MV-4-11 (cell line): Measurements from ENCODE around the gene NRG3.
"Not testable (repeated sequence)": the region's sequence is repeated elsewhere in the genome, so short reads cannot be mapped to it uniquely, and the experiment has no call there.

ENCODE experiments used
- DNase-seq: peaks from one replicate; lab custom pipeline; 2025; lab: John Stamatoyannopoulos, UW

Gene NRG3

GRCh38 chr10:82284180-82284579, 409.2 kb downstream of the NRG3 start:
- no peak for DNase-seq

- no peak for DNase-seq
These were observed 413.5 kb downstream of the NRG3 start for GRCh38 chr10:82288461-82288881.

DNA sequence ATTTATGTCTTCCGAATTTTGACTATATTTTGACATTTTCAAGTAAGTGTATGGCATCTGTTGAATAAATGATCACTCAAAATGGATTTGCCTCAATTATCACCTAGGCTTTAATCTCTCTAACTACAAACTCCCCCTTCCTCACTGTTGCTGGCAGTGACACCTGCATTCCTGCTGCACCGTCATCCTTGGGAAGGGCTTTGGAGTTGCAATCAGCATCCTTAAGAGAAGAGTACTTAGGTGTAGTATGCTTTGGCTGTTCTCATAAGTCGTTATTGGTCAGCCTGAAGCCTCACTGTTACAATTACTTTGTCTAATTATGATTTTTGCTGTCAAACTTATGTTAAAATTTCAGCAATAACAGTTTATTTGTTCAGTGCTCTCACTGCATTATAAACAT, 415.0 kb downstream of the NRG3 start:
- no peak for DNase-seq

- DNase-seq: no peak
These were observed 419.9 kb downstream of the NRG3 start for GRCh38 chr10:82294874-82295378.

DNA sequence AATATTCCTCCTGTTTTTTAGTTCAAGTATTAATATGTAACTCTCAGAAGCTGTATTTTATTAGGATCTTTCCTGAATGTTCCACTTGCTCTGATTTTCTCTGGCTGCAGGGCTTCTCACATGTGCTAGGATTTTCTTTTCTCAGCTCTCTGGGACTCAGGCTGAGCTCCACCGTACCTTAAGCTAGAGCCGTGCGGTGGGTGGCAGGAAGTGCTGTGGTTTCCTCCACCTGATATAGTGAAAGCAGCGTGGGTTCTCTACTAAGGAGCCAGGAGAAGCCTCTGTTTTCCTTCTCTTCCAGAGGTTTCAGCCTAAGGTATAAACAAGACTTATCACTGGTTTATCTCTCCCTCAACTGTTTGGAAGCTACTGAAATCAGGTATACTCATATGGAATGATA, 433.6 kb downstream of the NRG3 start:
- DNase-seq: no peak

DNA sequence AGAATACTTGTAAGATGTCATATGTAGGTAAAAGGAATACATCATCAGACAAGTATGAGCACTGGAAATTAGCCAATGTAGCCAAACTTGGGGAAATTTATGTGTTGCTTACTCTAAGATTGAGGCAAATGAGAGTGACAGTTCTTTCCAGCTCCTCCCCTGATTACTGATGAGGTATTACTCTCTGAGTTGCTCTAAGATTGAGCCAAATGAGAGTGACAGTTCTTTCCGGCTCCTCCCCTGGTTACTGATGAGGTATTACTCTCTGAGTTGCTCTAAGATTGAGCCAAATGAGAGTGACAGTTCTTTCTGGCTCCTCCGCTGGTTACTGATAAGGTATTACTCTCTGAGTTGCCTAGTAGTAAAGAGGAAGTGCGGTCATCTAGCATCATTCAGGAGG, 435.8 kb downstream of the NRG3 start:
- no peak for DNase-seq

DNA sequence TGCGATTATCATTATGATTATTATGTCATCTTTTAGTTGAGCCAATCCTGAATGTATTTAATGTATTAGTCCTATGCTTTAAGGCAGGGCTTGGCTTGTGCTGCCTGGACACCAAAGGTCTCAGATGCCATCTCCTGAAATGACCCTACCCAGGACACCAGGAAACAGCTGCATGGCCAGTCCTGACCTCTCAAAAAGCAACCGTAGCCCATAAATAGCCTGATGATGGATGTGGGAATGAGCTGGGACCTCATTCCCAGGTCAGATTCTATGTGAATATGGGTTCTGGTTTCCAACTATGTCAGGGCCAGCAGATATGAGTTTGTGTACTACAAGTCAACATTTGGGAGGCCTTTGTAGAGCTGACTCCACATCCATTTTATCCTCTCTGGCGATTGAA, 438.4 kb downstream of the NRG3 start:
- DNase-seq: no peak

DNA sequence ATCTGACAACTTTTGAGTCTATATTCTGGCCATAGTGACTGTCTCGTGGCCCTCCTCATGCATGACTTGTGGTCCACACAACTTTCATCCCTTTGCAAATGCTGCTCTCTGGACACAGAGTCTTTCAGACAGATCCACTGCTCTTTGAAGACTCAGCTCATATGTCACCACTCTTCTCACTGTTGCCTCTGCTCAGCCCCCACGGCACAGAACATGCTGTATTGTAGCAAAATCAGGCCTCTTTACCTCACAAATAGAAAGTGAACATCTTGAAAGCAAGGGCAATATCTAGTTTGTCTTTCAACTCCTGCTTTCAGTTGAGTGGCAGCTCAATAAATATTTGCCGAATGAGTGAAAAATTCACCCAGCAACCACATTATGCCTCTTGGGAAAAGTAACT, 443.5 kb downstream of the NRG3 start:
- DNase-seq: no peak

- DNase-seq: no peak
These were observed 444.1 kb downstream of the NRG3 start for GRCh38 chr10:82319074-82319473.

GRCh38 chr10:82319562-82319961, 444.6 kb downstream of the NRG3 start:
- no peak for DNase-seq

- no peak for DNase-seq
These were observed 446.7 kb downstream of the NRG3 start for GRCh38 chr10:82321724-82322123.

DNA sequence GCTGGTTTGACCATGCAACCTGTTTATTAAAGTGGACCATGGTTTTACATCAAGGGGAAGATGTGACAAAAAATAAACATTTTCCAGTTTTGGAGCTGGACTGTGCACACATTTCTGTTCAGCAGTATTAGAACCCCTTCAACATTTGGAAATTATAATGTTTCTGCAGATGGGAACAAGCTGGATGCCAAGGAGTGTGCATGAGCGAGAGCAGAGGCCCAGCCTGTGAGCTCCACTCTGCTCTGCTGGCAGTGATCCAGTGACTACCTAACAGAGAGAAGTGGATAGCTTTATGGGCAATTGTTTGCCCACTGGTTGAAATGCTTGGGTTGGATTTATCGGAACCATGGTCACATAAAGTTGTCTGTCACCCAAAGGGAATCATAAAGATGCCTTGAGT, 456.7 kb downstream of the NRG3 start:
- DNase-seq: no peak

GRCh38 chr10:82335831-82336230, 460.8 kb downstream of the NRG3 start:
- DNase-seq: no peak

- no peak for DNase-seq
These were observed 465.2 kb downstream of the NRG3 start for GRCh38 chr10:82340166-82340565.

GRCh38 chr10:82349590-82349989, 474.6 kb downstream of the NRG3 start:
- not testable (repeated sequence) for DNase-seq

GRCh38 chr10:82353381-82353780, 478.4 kb downstream of the NRG3 start:
- no peak for DNase-seq

DNA sequence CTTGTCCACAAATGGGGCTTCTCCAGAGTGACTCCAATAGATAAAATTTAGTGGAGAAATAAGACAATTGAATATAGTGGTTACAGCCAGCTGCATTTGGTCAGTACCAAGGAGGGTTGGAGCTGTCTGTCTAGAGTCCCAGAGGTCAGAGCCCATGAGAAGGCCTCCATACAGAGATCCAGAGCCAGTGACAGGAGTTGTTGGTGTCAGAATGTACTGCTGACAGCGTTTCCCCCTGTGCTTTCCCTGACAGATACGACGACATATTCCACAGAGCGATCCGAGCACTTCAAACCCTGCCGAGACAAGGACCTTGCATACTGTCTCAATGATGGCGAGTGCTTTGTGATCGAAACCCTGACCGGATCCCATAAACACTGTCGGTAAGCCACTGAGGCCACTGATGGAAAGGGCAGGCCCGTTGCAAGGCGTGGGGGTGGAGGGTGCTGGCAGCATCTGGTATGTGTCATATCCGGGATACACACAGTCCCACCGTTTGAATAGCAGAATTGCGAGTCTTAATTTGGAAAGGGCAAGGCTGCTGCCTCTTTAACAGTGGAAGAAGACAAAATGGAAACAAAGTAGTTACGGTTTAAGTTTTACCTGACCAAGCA, 483.6 kb downstream of the NRG3 start:
- DNase-seq: no peak

- DNase-seq: no peak
These were observed 486.3 kb downstream of the NRG3 start for GRCh38 chr10:82361256-82361655.

GRCh38 chr10:82377608-82378007, 502.6 kb downstream of the NRG3 start:
- no peak for DNase-seq

GRCh38 chr10:82378146-82378545, 503.2 kb downstream of the NRG3 start:
- no peak for DNase-seq

DNA sequence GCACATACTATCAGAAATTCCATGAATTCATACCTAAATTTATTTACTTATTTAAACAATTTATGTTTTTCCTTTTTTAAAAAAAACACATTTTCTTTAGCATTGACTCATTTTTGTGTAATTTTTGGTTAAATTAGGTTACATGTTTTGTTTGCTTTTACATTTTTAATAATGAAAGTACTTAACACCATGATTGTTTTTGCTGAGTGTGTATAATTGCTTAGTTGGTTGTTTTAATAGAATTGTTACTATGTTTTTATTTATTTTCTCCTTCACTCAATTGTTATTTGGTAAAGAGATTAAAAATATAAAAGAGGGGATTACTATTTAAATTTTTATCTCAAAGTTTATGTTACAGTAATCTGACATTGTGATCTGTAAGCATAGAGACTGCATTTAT, 508.4 kb downstream of the NRG3 start:
- no peak for DNase-seq

GRCh38 chr10:82390866-82391658, 516.1 kb downstream of the NRG3 start:
- DNase-seq: no peak

DNA sequence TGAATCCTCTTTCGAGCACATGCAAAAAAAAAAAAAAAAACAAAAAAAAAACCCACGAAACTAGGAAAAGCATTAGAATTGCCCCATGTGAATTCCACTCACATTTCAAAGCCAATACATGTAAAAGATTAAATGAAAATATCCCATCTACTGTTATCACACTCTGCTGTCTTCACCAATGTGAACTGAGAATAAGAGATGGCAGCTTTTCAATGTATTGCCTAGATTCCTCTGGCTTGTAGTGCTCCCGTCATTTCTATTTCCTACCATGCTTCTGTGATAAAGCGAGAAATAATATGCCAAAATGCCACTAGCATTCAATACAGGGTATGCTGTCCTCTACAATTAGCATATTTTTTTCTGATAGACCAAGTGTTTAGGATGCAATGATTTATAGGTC, 517.0 kb downstream of the NRG3 start:
- no peak for DNase-seq

DNA sequence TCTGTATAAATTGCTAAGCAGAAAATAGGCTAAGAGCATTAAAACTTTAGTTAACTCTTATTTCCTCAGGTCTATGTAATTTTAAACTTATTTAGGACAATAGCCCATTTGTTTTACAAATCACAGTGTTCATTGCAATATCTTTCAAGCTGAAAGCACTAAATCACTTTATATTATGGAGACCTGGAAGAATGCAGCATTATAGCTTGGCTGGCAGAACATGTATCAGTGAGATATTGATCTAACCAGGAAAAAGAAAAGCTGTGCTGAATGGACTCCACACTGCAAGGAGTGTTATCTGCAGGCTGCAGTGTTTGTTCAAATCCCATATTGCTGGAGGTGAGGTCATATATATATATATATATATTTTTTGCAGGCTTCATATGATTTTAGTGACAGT, 517.5 kb downstream of the NRG3 start:
- no peak for DNase-seq
